K562 (cell line): Measurements from ENCODE around the gene LPCAT3. TPM values are rescaled to one million over a fixed set of nuclear protein-coding genes. Genes with fewer than 3 reads are reported as not detected.

ENCODE experiments used
- ATAC-seq: fragments of 200-7000 bp; cut with Tn5 transposase; 3 replicates; pipeline ENCODE4 v1.9.1; 2020; ENCODE audit warnings: moderate library complexity
- BruUV-seq: library from RNA; stranded (reverse); fragments of 400-500 nt; replicated peaks from 2 replicates; lab custom pipeline; 2021; lab: Mats Ljungman, UMichigan
- CTCF ChIA-PET: fragments of 300-600 bp; formaldehyde crosslinking; extraction: SDS; loops from one replicate; lab custom pipeline; 2021; ENCODE audit warnings: low intra/inter-chr PET ratio; lab: Yijun Ruan, JAX
- POLR2A ChIA-PET: fragments of 300-600, 350-650 bp; sonication (Branson Sonifier 250); formaldehyde crosslinking; extraction: SDS; loops from one replicate; lab custom pipeline; 2021; ENCODE audit warnings: antibody characterized with exemption, inconsistent platforms; lab: Yijun Ruan, JAX
- DNase-seq, 4 experiments: peaks; one replicate each; pipeline versions ENCODE4 v3.0.0 to v3.0.0-alpha.2; 2011 to 2018; ENCODE audit warnings: low spot score in 3 of 4, mixed read lengths in 3 of 4; ENCODE audit errors: extremely low read depth in 1 of 4
- FAIRE-seq: peaks from 2 replicates; lab custom pipeline; 2011; peaks lifted over from hg19 to GRCh38; lab: Jason Lieb, UNC
- H2AFZ ChIP-seq: 2 replicates; pipeline ENCODE4 v1.6.0; 2011; ENCODE audit warnings: low read depth, low read length, control low read depth, inconsistent platforms
- H3K27ac ChIP-seq: fragments of 200-600 bp; 3 replicates; pipeline ENCODE4 v1.8.0; 2011; ENCODE audit warnings: low read depth, mild to moderate bottlenecking, control low read depth, inconsistent platforms, low read length, moderate library complexity, mixed read lengths; ENCODE audit errors: extremely low read depth
- H3K27me3 ChIP-seq, 2 experiments: fragments of 300-600 bp in 1 of 2; 2 replicates in 1 of 2; 3 replicates in 1 of 2; pipeline versions ENCODE4 v1.6.0 to v1.8.0; 2011; ENCODE audit warnings: inconsistent platforms in 2 of 2, low read length in 2 of 2, mild to moderate bottlenecking in 1 of 2, mixed read lengths in 1 of 2, moderate library complexity in 1 of 2; ENCODE audit not compliant: control insufficient read depth in 2 of 2, insufficient read depth in 2 of 2
- H3K36me3 ChIP-seq: fragments of 300-600 bp; 3 replicates; pipeline ENCODE4 v1.8.0; 2011; ENCODE audit warnings: mild to moderate bottlenecking, low read length, inconsistent platforms; ENCODE audit not compliant: control insufficient read depth, insufficient read depth
- H3K4me1 ChIP-seq, 2 experiments: fragments of 200-600 bp in 1 of 2; replicated peaks in 1 of 2; 2 replicates in 1 of 2; 3 replicates in 1 of 2; pipeline versions ENCODE4 v1.5.1 to v1.8.0; 2011; ENCODE audit warnings: inconsistent platforms in 2 of 2, low read length in 2 of 2, mild to moderate bottlenecking in 1 of 2, mixed read lengths in 1 of 2, moderate library complexity in 1 of 2; ENCODE audit not compliant: control insufficient read depth in 2 of 2, insufficient read depth in 2 of 2
- H3K4me2 ChIP-seq: 2 replicates; pipeline ENCODE4 v1.6.1; 2011; ENCODE audit warnings: low read length, control low read depth, inconsistent platforms, mixed read lengths; ENCODE audit not compliant: insufficient read depth
- H3K4me3 ChIP-seq: fragments of 200-600 bp; sonication (generic), shearing (Covaris generic); 2 replicates; pipeline ENCODE4 v1.5.1; 2016; ENCODE audit warnings: control low read depth, inconsistent platforms
- H3K79me2 ChIP-seq: fragments of 200-600 bp; 3 replicates; pipeline ENCODE4 v1.8.0; 2011; ENCODE audit warnings: low read length, inconsistent platforms; ENCODE audit not compliant: control insufficient read depth, insufficient read depth
- H3K9ac ChIP-seq, 2 experiments: 2 replicates each; pipeline versions ENCODE4 v1.6.0 to v1.6.1; 2011; ENCODE audit warnings: low read depth in 2 of 2, low read length in 2 of 2, control low read depth in 1 of 2, inconsistent platforms in 1 of 2, mild to moderate bottlenecking in 1 of 2, mixed read lengths in 1 of 2; ENCODE audit not compliant: insufficient read depth in 1 of 2
- H3K9me1 ChIP-seq: one replicate; pipeline ENCODE4 v1.6.0; 2011; ENCODE audit warnings: inconsistent platforms, mild to moderate bottlenecking, low read length, moderate library complexity; ENCODE audit not compliant: control insufficient read depth, insufficient read depth
- H3K9me3 ChIP-seq: replicated peaks from 2 replicates; pipeline ENCODE4 v1.5.1; 2011; ENCODE audit warnings: low read depth, low read length, inconsistent platforms; ENCODE audit not compliant: control insufficient read depth, insufficient read depth
- H4K20me1 ChIP-seq: replicated peaks from 2 replicates; pipeline ENCODE4 v1.6.1; 2011; ENCODE audit warnings: low read length, inconsistent platforms, mixed read lengths; ENCODE audit not compliant: control insufficient read depth, insufficient read depth
- ARID2 ChIP-seq: fragments of 450-650 bp; IDR thresholded peaks from 2 replicates; pipeline ENCODE4 v1.6.1; 2017; ENCODE audit warnings: antibody characterized with exemption, mild to moderate bottlenecking
- ARNT ChIP-seq, 2 experiments: fragments of 450-650 bp; IDR thresholded peaks; 2 replicates each; pipeline ENCODE4 v1.6.1; 2016; ENCODE audit warnings: mild to moderate bottlenecking in 1 of 2
- GATAD2A ChIP-seq: fragments of 450-650 bp; IDR thresholded peaks from 2 replicates; pipeline ENCODE4 v1.6.1; 2017
- HNRNPL ChIP-seq: fragments of 200-400 bp; formaldehyde crosslinking; IDR thresholded peaks from 2 replicates; pipeline ENCODE4 v1.6.1; 2017; ENCODE audit warnings: low read depth, mild to moderate bottlenecking, low read length
- ILK ChIP-seq: fragments of 450-650 bp; IDR thresholded peaks from 2 replicates; pipeline ENCODE4 v1.6.1; 2016; ENCODE audit warnings: missing genetic modification characterization, low read depth, mild to moderate bottlenecking, missing compliant biosample characterization, moderate library complexity, borderline replicate concordance
- NCOA1 ChIP-seq: fragments of 450-650 bp; IDR thresholded peaks from 2 replicates; pipeline ENCODE4 v1.6.1; 2016; ENCODE audit warnings: low read depth
- NR4A1 ChIP-seq, 2 experiments: fragments of 250-450 bp in 1 of 2; fragments of 450-650 bp in 1 of 2; sonication (Bioruptor Pico) in 1 of 2; IDR thresholded peaks; 2 replicates each; pipeline versions ENCODE4 v1.4.0 to v1.6.1; 2016 to 2020; ENCODE audit warnings: mild to moderate bottlenecking in 2 of 2, missing compliant biosample characterization in 1 of 2, missing genetic modification characterization in 1 of 2, moderate library complexity in 1 of 2
- POLR2A ChIP-seq: fragments of 450-650 bp; conservative IDR thresholded peaks from 2 replicates; pipeline ENCODE4 v1.6.1; 2016
- RAD21 ChIP-seq, 2 experiments: fragments of 250-450 bp in 1 of 2; fragments of 450-650 bp in 1 of 2; sonication (Bioruptor Pico) in 1 of 2; formaldehyde crosslinking in 1 of 2; IDR thresholded peaks in 1 of 2; conservative IDR thresholded peaks in 1 of 2; 2 replicates each; pipeline versions ENCODE4 v1.4.0 to v1.8.0; 2020 to 2022; ENCODE audit warnings: mild to moderate bottlenecking in 2 of 2, moderate library complexity in 1 of 2
- ZNF174 ChIP-seq: fragments of 250-450 bp; sonication (Bioruptor Pico); IDR thresholded peaks from 2 replicates; pipeline ENCODE4 v1.4.0; 2020; ENCODE audit warnings: mild to moderate bottlenecking
- WGBS: fragments of 100-300 bp; shearing (Covaris generic); methylation state at CpG from one replicate; pipeline ENCODE4 v1.1.6; 2016; ENCODE audit warnings: low coverage, mixed read lengths; ENCODE audit not compliant: insufficient coverage; ENCODE audit errors: missing lambda C conversion rate; 5-methylcytosine and 5-hydroxymethylcytosine counted together
- in situ Hi-C: fragments of 300-500 bp; cut with MboI; formaldehyde crosslinking; loops from 4 replicates; pipeline ENCODE4 v1.15.0; 2018; ENCODE audit warnings: inconsistent platforms, mixed read lengths
- intact Hi-C: fragments of 100-400 bp; cut with micrococcal nuclease; formaldehyde crosslinking; loops from 2 replicates; pipeline ENCODE4 v1.14.2; 2022
- polyA plus RNA-seq, 8 experiments: library from polyadenylated mRNA; depleted of rRNA in 4 of 8; stranded (reverse) in 5 of 8; unstranded in 3 of 8; fragments of >200 nt; fragmentation: Nextera tagmentation in 2 of 8; fragmentation: Illumina TruSeq in 1 of 8; extraction: Ambion mirVana in 2 of 8; extraction: Trizol in 1 of 8; gene quantifications; 2 replicates each; pipeline versions ENCODE4 v1.2.1 to v1.2.3, GENCODE V29; 2011 to 2014; ENCODE audit warnings: inconsistent platforms in 1 of 8, missing spikeins in 1 of 8
- total RNA-seq, 7 experiments: library from RNA; depleted of rRNA in 6 of 7; stranded (reverse); fragments of >200 nt in 6 of 7; fragmentation: Illumina TruSeq in 2 of 7; extraction: Trizol in 2 of 7; gene quantifications; 2 replicates each; pipeline versions ENCODE4 v1.2.1 to v1.2.3, GENCODE V29; 2011 to 2021; ENCODE audit warnings: low replicate concordance in 1 of 7
- TF ChIP-seq, protein P1 (sequence below): fragments of 450-650 bp; formaldehyde crosslinking; conservative IDR thresholded peaks from 2 replicates; pipeline ENCODE4 v1.4.0; 2022; ENCODE audit warnings: mild to moderate bottlenecking, missing genetic modification characterization
- TF ChIP-seq, protein P2 (sequence below): fragments of 250-450 bp; sonication (Bioruptor Pico); IDR thresholded peaks from 2 replicates; pipeline ENCODE4 v1.8.0; 2022; ENCODE audit warnings: inconsistent platforms, mild to moderate bottlenecking, moderate library complexity, borderline replicate concordance

LPCAT3 gene
- total and polyA plus RNA-seq, 9 of the 15 experiments (the other 6 are each of a cell fraction or from before 2014, with no cell fraction given), result 4.9 to 52.5 (median 25.3) TPM

DNA sequence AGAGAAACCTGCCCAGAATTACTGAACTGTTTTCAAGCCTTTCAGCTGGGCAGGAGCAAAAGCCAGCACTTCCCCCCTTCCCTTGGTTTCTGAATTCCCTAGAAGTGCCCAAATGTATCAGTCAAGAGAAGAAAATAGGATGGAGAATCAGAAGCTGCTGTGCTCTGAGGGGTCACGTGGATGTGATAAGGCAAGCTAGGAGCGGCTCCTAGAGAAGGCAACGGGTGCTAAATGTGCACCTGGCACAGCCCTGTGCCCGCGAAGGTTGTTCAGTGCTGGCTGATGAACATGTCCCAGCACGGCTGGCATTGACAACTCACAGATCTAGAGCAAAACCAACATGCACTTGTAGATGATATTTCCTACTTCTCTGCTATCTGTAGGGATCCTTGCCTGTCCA, 39.3 kb downstream of the LPCAT3 start:
- ATAC-seq (no peak), FAIRE-seq (no peak), DNase-seq (no peak)
- POLR2A ChIA-PET, result interaction anchor here (1.4 kb wide), 1 partner anchor 19 kb away, joined by 4 read pairs; no protein-coding TSS in a partner anchor
- CTCF ChIA-PET, result no interaction called here
- no peak overlapping the region for H3K9ac ChIP-seq
- peaks cover 5% of the 10 kb centered on the region for H3K79me2 ChIP-seq
- H3K9me3 ChIP-seq, result no peaks in the 10 kb centered on the region
- no peaks in the 10 kb centered on the region for H3K27me3 ChIP-seq
- no peaks in the 10 kb centered on the region for H4K20me1 ChIP-seq
- peaks cover 0 to 4% of the 10 kb centered on the region in 2 experiments; a peak in 1 of 5 replicates for H3K4me1 ChIP-seq
- WGBS, result 85% methylated on average over 6 of the region's 6 CpGs
- no peak overlapping the region for H3K4me2 ChIP-seq
- TF ChIP-seq ZNF174, result no peak
- no peak for TF ChIP-seq ILK
- no peak for TF ChIP-seq NR4A1 (CRISPR knock-in tag; IDR thresholded peaks at IDR 0.05)
- TF ChIP-seq NR4A1 (tag; IDR thresholded peaks at IDR 0.05), result no peak
- H3K4me3 ChIP-seq, result no peak overlapping the region
- no TSS peak for BruUV-seq
- in situ Hi-C loops, result no loop called here
- intact Hi-C loops, result no loop called here
- H3K27ac ChIP-seq, result no peak overlapping the region; the same call in 2 of the 3 replicates
- no peaks in the 10 kb centered on the region for H3K9me1 ChIP-seq
- H2AFZ ChIP-seq, result no peak overlapping the region
- H3K36me3 ChIP-seq, result peaks cover 91% of the 10 kb centered on the region

DNA sequence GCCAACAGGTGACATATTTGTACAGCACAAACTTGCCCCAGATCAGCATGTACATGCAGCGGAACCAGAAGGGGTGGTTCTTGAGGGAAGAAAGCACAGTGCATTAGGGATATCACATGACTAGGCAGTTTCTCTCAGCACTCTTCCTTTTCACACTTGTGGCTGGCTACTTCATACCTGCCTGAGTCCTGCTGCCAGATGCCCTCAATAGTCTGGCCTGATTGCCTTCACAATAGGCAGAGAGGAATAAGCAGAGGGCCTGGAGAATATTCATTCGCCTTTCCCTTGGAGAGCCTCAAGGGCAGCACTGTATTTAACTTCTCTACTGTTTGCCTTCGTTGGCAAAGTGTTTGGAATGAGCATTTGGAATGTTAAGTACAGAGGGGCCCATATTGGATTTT, 39.7 kb downstream of the LPCAT3 start:
- H3K4me1 ChIP-seq, result peaks cover 0 to 4% of the 10 kb centered on the region in 2 experiments; a peak in 1 of 5 replicates
- ATAC-seq, result peak; percentile 64
- BruUV-seq, result no TSS peak
- H2AFZ ChIP-seq, result no peak overlapping the region
- no peak for FAIRE-seq
- H3K27ac ChIP-seq, result peak overlapping the region; percentile 57; the same call in 2 of the 3 replicates
- WGBS, result 73% methylated on average over 3 of the region's 3 CpGs
- intact Hi-C loops, result no loop called here
- CTCF ChIA-PET, result no interaction called here
- in situ Hi-C loops, result no loop called here
- H3K36me3 ChIP-seq, result peaks cover 95% of the 10 kb centered on the region
- no peaks in the 10 kb centered on the region for H3K9me1 ChIP-seq
- no peaks in the 10 kb centered on the region for H3K9me3 ChIP-seq
- POLR2A ChIA-PET, result interaction anchor here (0.7 to 1.4 kb wide), 3 partner anchors 10 to 39 kb away, joined by 3 to 4 read pairs (median 3); no protein-coding TSS in a partner anchor
- no peak for DNase-seq
- no peak overlapping the region for H3K4me3 ChIP-seq
- H3K9ac ChIP-seq, result no peak overlapping the region
- no peak overlapping the region for H3K4me2 ChIP-seq
- peaks cover 9% of the 10 kb centered on the region for H3K79me2 ChIP-seq
- H3K27me3 ChIP-seq, result no peaks in the 10 kb centered on the region
- no peaks in the 10 kb centered on the region for H4K20me1 ChIP-seq
- no peak for TF ChIP-seq ARNT (IDR thresholded peaks at IDR 0.05)
- no peak for TF ChIP-seq ARID2
- peak in 1 of 2 experiments; percentile 27; a peak in 2 of 4 replicates for TF ChIP-seq RAD21 (CRISPR knock-in tag; conservative IDR thresholded peaks at IDR 0.05 in 1 of 2, IDR thresholded peaks at IDR 0.05 in 1 of 2)
- peak; percentile 28; the same call in 1 of the 2 replicates for TF ChIP-seq POLR2A
- no peak for TF ChIP-seq HNRNPL
- TF ChIP-seq, protein P1, sequence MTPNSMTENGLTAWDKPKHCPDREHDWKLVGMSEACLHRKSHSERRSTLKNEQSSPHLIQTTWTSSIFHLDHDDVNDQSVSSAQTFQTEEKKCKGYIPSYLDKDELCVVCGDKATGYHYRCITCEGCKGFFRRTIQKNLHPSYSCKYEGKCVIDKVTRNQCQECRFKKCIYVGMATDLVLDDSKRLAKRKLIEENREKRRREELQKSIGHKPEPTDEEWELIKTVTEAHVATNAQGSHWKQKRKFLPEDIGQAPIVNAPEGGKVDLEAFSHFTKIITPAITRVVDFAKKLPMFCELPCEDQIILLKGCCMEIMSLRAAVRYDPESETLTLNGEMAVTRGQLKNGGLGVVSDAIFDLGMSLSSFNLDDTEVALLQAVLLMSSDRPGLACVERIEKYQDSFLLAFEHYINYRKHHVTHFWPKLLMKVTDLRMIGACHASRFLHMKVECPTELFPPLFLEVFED, result no peak
- TF ChIP-seq NCOA1, result no peak
- TF ChIP-seq, protein P2, sequence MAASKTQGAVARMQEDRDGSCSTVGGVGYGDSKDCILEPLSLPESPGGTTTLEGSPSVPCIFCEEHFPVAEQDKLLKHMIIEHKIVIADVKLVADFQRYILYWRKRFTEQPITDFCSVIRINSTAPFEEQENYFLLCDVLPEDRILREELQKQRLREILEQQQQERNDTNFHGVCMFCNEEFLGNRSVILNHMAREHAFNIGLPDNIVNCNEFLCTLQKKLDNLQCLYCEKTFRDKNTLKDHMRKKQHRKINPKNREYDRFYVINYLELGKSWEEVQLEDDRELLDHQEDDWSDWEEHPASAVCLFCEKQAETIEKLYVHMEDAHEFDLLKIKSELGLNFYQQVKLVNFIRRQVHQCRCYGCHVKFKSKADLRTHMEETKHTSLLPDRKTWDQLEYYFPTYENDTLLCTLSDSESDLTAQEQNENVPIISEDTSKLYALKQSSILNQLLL (CRISPR knock-in tag), result no peak
- no peak for TF ChIP-seq GATAD2A
